CMK (cell line): ENCODE data around the gene PAX6.

Experiments
- DNase-seq: peaks from one replicate; pipeline ENCODE4 v3.0.0-alpha.2; 2010; ENCODE audit warnings: low read depth

The PAX6 gene

GRCh38 chr11:31798057-31798553, 13.0 kb downstream of the PAX6 start:
- DNase-seq = no peak

GRCh38 chr11:31797190-31798056, 13.7 kb downstream of the PAX6 start:
- DNase-seq = no peak

GRCh38 chr11:31796499-31797189, 14.5 kb downstream of the PAX6 start:
- DNase-seq = no peak

- no peak for DNase-seq
These were observed 15.2 kb downstream of the PAX6 start for GRCh38 chr11:31795706-31796498.

GRCh38 chr11:31794548-31794947, 16.6 kb downstream of the PAX6 start:
- DNase-seq = no peak

GRCh38 chr11:31793264-31793663, 17.9 kb downstream of the PAX6 start:
- no peak for DNase-seq

- no peak for DNase-seq
These were observed 18.7 kb downstream of the PAX6 start for GRCh38 chr11:31792456-31792855.

GRCh38 chr11:31792036-31792435, 19.1 kb downstream of the PAX6 start:
- DNase-seq = no peak

GRCh38 chr11:31790649-31791048, 20.5 kb downstream of the PAX6 start:
- DNase-seq = no peak

- no peak for DNase-seq
These were observed 23.0 kb downstream of the PAX6 start for GRCh38 chr11:31788085-31788484.

GRCh38 chr11:31786996-31787685, 24.0 kb downstream of the PAX6 start:
- no peak for DNase-seq

- DNase-seq = no peak
These were observed 26.5 kb downstream of the PAX6 start for GRCh38 chr11:31784611-31785010.

- no peak for DNase-seq
These were observed 27.9 kb downstream of the PAX6 start for GRCh38 chr11:31783252-31783651.

GRCh38 chr11:31782257-31782656, 28.9 kb downstream of the PAX6 start:
- no peak for DNase-seq

- no peak for DNase-seq
These were observed 30.6 kb downstream of the PAX6 start for GRCh38 chr11:31780480-31780971.

- no peak for DNase-seq
These were observed 31.0 kb downstream of the PAX6 start for GRCh38 chr11:31780078-31780477.

- DNase-seq = no peak
These were observed 31.7 kb downstream of the PAX6 start for GRCh38 chr11:31779374-31779791.

GRCh38 chr11:31772412-31772811, 38.7 kb downstream of the PAX6 start:
- no peak for DNase-seq

GRCh38 chr11:31770011-31770700, 41.0 kb downstream of the PAX6 start:
- no peak for DNase-seq

- no peak for DNase-seq
These were observed 42.1 kb downstream of the PAX6 start for GRCh38 chr11:31768749-31769640.
